Activated CD4-positive, CD25-positive, alpha-beta regulatory T cell (primary cell): ENCODE measurements around the gene MMGT1.

Experiments
- DNase-seq, 4 experiments: peaks; one replicate each; lab custom pipeline; 2025; lab: John Stamatoyannopoulos, UW

The MMGT1 gene

GRCh38 chrX:135973548-135974278 is at the start of gene MMGT1:
TSS of gene MMGT1 (minus strand) at chrX:135973988. CDS start at chrX:135973675, 313 bp downstream.
- DNase-seq: peak; percentile 71 to 81 (median 79)

- no peak for DNase-seq
These were observed 48.1 kb upstream of the MMGT1 start for GRCh38 chrX:136021903-136022302.

GRCh38 chrX:136021160-136021559 is 47.4 kb upstream of the MMGT1 start:
- no peak for DNase-seq

GRCh38 chrX:136019226-136019625 is 45.4 kb upstream of the MMGT1 start:
- DNase-seq: no peak

GRCh38 chrX:136016881-136017280 is 43.1 kb upstream of the MMGT1 start:
- DNase-seq: no peak

- no peak for DNase-seq
These were observed 41.2 kb upstream of the MMGT1 start for GRCh38 chrX:136015016-136015415.

- no peak for DNase-seq
These were observed 14.5 kb upstream of the MMGT1 start for GRCh38 chrX:135988245-135988644.

- no peak for DNase-seq
These were observed 12.2 kb upstream of the MMGT1 start for GRCh38 chrX:135985973-135986310.

- DNase-seq: peak; percentile 9 to 42 (median 38)
These were observed 11.6 kb upstream of the MMGT1 start, which contains the start of gene SLC9A6 for GRCh38 chrX:135985157-135985972. TSS of gene SLC9A6 (plus strand) at chrX:135985435. CDS start at chrX:135985659, 224 bp downstream.

- no peak for DNase-seq
These were observed 11.0 kb upstream of the MMGT1 start for GRCh38 chrX:135984791-135985156.

- DNase-seq: no peak
These were observed 10.5 kb upstream of the MMGT1 start for GRCh38 chrX:135984256-135984655.

- no peak for DNase-seq
These were observed 9.1 kb upstream of the MMGT1 start for GRCh38 chrX:135982860-135983259.

GRCh38 chrX:135981668-135982067 is 7.9 kb upstream of the MMGT1 start:
- DNase-seq: no peak

GRCh38 chrX:135981010-135981409 is 7.2 kb upstream of the MMGT1 start:
- DNase-seq: no peak

- no peak for DNase-seq
These were observed 3.8 kb upstream of the MMGT1 start for GRCh38 chrX:135977611-135978010.

- DNase-seq: no peak
These were observed 1.6 kb upstream of the MMGT1 start for GRCh38 chrX:135975421-135975820.

GRCh38 chrX:135974279-135974856 is 580 bp upstream of the MMGT1 start:
- peak; percentile 71 to 81 (median 79) for DNase-seq

- no peak for DNase-seq
These were observed 702 bp downstream of the MMGT1 start for GRCh38 chrX:135973025-135973547.

- DNase-seq: no peak
These were observed 22.5 kb downstream of the MMGT1 start for GRCh38 chrX:135951291-135951690.

- DNase-seq: no peak
These were observed 29.3 kb downstream of the MMGT1 start for GRCh38 chrX:135944486-135944885.

GRCh38 chrX:135931644-135932487 is 41.9 kb downstream of the MMGT1 start:
- DNase-seq: peak in 2 of 4 experiments; percentile 0 to 1

- no peak for DNase-seq
These were observed 45.9 kb downstream of the MMGT1 start for GRCh38 chrX:135927897-135928296.
